AG10803 (cell line): ENCODE results near the gene MBTD1.
"Not testable (repeated sequence)": the region's sequence is repeated elsewhere in the genome, so short reads cannot be mapped to it uniquely, and the experiment has no call there.

Experiments
- DNase-seq: peaks from one replicate; pipeline ENCODE4 v3.0.0; 2010; ENCODE audit warnings: low read depth
- H3K4me3 ChIP-seq: 2 replicates; pipeline ENCODE4 v1.5.1; 2011; ENCODE audit warnings: mild to moderate bottlenecking, low read length, control low read depth
- TF ChIP-seq, protein P1 (sequence below): conservative IDR thresholded peaks from 2 replicates; pipeline ENCODE4 v1.5.1; 2011; ENCODE audit warnings: mild to moderate bottlenecking, low read length, control low read depth, inconsistent platforms

MBTD1 gene

DNA sequence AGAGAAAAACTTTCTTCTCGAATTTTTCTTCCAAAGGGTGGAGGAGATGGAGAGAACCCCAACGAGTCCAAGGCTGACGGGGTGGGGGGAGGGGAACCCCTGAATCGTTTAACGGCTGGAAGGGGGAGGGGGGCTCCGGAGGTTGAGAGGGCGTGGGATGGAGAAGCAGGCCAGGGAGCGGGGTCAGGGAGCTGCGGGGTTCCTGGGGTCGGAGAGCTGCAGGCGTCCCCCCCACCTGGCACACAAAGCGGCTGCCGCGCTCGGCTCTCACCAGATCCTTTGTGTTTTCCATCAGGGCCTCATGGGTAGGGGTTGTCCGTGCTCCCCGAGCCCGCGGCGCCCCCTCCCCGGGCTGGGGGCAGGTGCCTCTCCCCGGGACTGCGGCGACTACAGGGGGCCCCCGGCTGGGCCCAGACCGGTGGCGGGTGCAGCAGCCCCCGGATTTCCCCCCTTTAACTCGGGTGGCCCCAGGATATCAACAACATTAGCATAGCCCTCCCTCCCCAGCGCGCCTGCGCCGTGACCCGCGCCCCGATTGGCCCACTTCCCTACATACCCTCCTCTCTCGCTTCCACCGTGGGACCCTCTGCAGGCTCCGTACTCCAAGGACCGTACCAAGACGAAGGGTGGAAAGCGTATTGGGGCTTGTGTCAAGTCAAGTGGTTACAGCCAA lies at the start of gene MBTD1:
MBTD1 (minus strand) TSS at position 486 of the 673 bp plus-strand sequence. CDS start 34,888 bp downstream, outside the sequence.
- peak within 1 kb of the TSS; percentile 85 for H3K4me3 ChIP-seq
- DNase-seq: peak; percentile 95
- TF ChIP-seq, protein P1, sequence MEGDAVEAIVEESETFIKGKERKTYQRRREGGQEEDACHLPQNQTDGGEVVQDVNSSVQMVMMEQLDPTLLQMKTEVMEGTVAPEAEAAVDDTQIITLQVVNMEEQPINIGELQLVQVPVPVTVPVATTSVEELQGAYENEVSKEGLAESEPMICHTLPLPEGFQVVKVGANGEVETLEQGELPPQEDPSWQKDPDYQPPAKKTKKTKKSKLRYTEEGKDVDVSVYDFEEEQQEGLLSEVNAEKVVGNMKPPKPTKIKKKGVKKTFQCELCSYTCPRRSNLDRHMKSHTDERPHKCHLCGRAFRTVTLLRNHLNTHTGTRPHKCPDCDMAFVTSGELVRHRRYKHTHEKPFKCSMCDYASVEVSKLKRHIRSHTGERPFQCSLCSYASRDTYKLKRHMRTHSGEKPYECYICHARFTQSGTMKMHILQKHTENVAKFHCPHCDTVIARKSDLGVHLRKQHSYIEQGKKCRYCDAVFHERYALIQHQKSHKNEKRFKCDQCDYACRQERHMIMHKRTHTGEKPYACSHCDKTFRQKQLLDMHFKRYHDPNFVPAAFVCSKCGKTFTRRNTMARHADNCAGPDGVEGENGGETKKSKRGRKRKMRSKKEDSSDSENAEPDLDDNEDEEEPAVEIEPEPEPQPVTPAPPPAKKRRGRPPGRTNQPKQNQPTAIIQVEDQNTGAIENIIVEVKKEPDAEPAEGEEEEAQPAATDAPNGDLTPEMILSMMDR: no peak

DNA sequence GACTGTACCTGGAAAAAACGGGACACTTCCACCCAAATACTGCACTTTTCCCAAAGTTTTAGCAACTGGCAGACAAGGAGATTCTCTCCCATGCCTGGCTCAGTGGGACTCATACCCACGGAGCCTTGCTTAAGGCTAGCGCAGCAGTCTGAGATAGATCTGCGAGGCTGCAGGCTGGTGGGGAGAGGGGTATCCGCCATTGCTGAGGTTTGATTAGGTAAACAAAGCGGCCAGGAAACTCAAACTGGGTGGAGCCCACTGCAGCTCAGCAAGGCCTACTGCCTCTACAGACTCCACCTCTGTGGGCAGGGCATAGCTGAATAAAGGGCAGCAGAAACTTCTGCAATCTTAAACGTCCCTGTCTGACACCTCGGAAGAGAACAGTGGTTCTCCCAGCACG lies 45.3 kb upstream of the MBTD1 start:
- TF ChIP-seq, protein P1: no peak
- DNase-seq: no peak
- no peak overlapping the region for H3K4me3 ChIP-seq

DNA sequence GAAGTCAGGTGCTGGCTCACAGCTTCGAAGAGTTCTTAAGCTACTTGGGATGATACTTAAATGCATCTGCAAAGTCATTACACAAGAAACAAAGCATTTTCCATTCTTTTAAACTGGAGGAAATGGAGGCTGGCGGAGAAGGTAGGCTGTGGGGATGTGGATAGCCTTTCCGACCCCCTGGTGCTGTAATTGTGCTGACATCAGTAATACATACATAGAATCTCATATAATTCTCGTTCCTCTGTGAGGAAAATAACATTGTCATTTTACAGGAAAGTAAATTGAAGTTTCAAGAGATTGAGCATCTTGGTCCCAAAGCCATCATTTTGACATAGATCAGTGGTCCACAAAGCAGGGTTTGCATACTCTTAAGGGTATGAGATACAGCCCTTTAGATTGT lies 40.0 kb upstream of the MBTD1 start:
- DNase-seq: no peak
- no peak overlapping the region for H3K4me3 ChIP-seq
- TF ChIP-seq, protein P1: no peak

DNA sequence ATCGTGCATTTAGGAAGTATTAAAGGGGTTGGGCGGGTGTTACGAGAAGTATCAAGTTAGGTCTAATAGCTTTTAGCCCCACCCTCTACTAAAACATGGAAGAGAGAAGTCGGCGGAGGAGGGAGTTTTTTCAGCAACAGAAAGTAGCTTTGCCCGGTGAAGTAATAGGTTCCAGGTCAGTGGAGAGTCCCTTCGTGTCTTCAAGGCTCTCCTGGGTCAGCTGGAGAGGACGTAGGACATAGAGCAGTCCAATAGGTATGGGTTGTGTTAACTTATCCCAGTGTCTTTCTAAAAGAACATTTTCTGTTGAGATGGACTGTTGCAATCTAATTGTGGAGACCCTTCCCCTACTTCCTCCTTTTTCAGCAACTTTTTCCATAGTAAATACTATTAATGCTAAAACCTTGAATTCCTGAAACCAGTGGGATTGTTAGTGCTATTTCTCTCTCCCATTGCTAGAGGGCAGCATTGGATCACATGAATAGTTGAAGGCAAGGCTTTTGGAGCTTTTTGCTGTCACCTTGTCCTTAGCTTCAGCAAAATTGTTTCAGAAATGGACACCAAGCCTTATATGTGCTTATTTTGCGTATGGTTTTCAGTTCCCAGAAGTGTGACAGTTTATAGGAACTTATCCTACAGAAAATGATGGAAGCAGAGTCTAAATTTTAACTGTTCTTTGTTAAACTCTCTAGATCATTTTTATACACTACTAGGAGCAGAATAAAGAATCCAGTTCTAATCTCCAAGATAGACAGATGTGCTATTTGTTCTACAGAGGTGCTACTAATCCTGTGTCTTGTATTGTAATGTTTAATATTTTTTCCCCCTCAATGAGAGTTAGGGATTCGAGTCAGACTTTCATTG lies 38.9 kb upstream of the MBTD1 start:
- DNase-seq: peak; percentile 56
- H3K4me3 ChIP-seq: no peak overlapping the region
- TF ChIP-seq, protein P1: peak; percentile 92

DNA sequence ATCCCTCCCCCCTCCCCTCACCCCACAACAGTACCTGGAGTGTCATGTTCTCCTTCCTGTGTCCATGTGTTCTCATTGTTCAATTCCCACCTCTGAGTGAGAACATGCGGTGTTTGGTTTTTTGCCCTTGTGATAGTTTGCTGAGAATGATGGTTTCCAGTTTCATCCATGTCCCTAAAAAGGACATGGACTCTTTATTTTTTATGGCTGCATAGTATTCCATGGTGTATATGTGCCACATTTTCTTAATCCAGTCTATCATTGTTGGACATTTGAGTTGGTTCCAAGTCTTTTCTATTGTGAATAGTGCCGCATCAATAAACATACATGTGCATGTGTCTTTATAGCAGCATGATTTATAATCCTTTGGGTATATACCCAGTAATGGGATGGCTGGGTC lies 34.5 kb upstream of the MBTD1 start:
- not testable (repeated sequence) for H3K4me3 ChIP-seq, DNase-seq

DNA sequence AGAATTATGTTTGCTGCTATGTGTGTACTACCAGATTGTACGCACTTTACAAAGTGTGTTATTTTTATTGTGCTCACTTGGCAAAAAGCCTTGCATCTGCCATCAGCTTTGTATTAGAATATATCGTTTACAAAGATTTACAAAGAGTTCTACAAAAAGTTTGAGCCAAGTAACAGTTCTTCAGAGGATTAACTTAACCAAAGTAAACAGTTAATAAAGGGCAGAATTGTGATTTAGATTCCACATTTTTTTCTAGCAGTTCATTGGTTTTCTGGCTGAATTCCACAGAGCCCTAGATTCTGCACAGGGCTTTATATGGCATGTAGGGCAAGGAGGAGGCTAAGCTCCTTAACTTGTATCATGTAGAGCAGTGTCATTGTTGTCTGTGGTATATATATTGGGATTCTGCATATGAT lies 29.9 kb upstream of the MBTD1 start:
- no peak overlapping the region for H3K4me3 ChIP-seq
- TF ChIP-seq, protein P1: no peak
- no peak for DNase-seq

DNA sequence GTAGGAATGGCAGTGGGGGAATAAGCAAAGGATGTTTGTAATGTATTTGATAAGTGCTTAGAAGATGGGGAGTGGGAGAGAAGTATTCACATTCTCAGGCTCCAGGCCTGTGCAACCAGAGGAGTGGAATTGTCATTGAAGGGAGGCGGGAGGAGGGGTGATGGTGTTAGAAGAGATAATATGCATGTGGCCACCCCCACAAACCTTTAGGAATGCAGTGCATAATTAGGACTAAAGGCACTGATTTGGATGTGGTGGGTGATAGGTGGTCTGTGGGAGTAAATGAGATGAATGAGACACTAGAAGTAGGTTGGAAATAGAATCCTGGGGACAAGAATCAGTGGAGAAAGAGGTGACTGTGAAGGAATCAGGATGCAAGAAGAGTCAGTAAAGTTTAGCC lies 27.6 kb upstream of the MBTD1 start:
- no peak overlapping the region for H3K4me3 ChIP-seq
- DNase-seq: no peak
- TF ChIP-seq, protein P1: no peak
